H1 (cell line): ENCODE data around the gene C2.

Experiments
- CTCF ChIP-seq, 3 experiments: IDR thresholded peaks; 1 replicate in 2 of 3; 2 replicates in 1 of 3; pipeline versions ENCODE4 v1.5.1 to v1.6.1; 2011; ENCODE audit warnings: low read length in 3 of 3, mild to moderate bottlenecking in 3 of 3, inconsistent platforms in 2 of 3, low read depth in 1 of 3, moderate library complexity in 1 of 3; ENCODE audit not compliant: insufficient read depth in 1 of 3; ENCODE audit errors: control extremely low read depth in 1 of 3
- MAX ChIP-seq: IDR thresholded peaks from 2 replicates; pipeline ENCODE4 v1.6.1; 2012; ENCODE audit warnings: inconsistent platforms
- SP2 ChIP-seq: IDR thresholded peaks from 2 replicates; pipeline ENCODE4 v1.6.1; 2012; ENCODE audit warnings: mild to moderate bottlenecking, low read length, inconsistent platforms

GRCh38 chr6:31903957-31904356 is 23.6 kb upstream of the C2 start:
- TF ChIP-seq MAX (no peak), SP2 (no peak), CTCF (IDR thresholded peaks at IDR 0.05; ENCODE audit: control extremely low read depth in 1 of 3, insufficient read depth in 1 of 3, low read depth in 1 of 3, low read length in 3 of 3) (no peak)
